Stimulated activated effector memory CD8-positive, alpha-beta T cell treated with anti-CD3 and anti-CD28 coated beads, Interleukin-12 subunit alpha, Interleukin-12 subunit beta, amount 100 ng/mL, for 72 hours (primary cell): Measurements from ENCODE around the gene ABCG1.
A peak's percentile ranks its signal among the peaks of the same experiment; 100 is the strongest.

ENCODE experiments used
- ATAC-seq: fragments of 150-1000 bp; cut with Tn5 transposase; 2 replicates; pipeline ENCODE4 v1.10.0; 2021
- DNase-seq, 2 donors: peaks; one replicate each; pipeline ENCODE4 v3.0.0; 2021 to 2022; ENCODE audit warnings: low spot score in 2 of 2
- H3K27ac Mint-ChIP-seq: one replicate; pipeline ENCODE4 v1.8.0; 2022; ENCODE audit warnings: mild to moderate bottlenecking, mixed read lengths
- H3K36me3 Mint-ChIP-seq: one replicate; pipeline ENCODE4 v1.8.0; 2022; ENCODE audit warnings: mild to moderate bottlenecking, mixed read lengths
- H3K4me1 Mint-ChIP-seq: one replicate; pipeline ENCODE4 v1.8.0; 2022; ENCODE audit warnings: mixed read lengths
- H3K4me3 Mint-ChIP-seq: one replicate; pipeline ENCODE4 v1.8.0; 2022; ENCODE audit warnings: mild to moderate bottlenecking, mixed read lengths
- H3K9me3 Mint-ChIP-seq: one replicate; pipeline ENCODE4 v1.8.0; 2022; ENCODE audit warnings: mixed read lengths

Gene ABCG1

GRCh38 chr21:42300045-42300583 is 81.2 kb downstream of the ABCG1 start:
- Mint-ChIP-seq H3K9me3 (no peaks in the 10 kb centered on the region), H3K36me3 (peaks cover 11% of the 10 kb centered on the region), H3K27ac (no peak overlapping the region), H3K4me3 (no peak overlapping the region), H3K4me1 (no peaks in the 10 kb centered on the region)
- ATAC-seq (no peak), DNase-seq (no peak)

- ATAC-seq, result no peak
- no peaks in the 10 kb centered on the region for H3K9me3 Mint-ChIP-seq
- no peak overlapping the region for H3K4me3 Mint-ChIP-seq
- no peak for DNase-seq
- H3K27ac Mint-ChIP-seq, result no peak overlapping the region
- no peaks in the 10 kb centered on the region for H3K4me1 Mint-ChIP-seq
- peaks cover 5% of the 10 kb centered on the region for H3K36me3 Mint-ChIP-seq
Observed at GRCh38 chr21:42300956-42301355, 82.0 kb downstream of the ABCG1 start.

- no peak overlapping the region for H3K27ac Mint-ChIP-seq
Observed at GRCh38 chr21:42301371-42302075, 82.6 kb downstream of the ABCG1 start.

GRCh38 chr21:42302076-42302650 is 83.2 kb downstream of the ABCG1 start:
- no peaks in the 10 kb centered on the region for H3K4me1 Mint-ChIP-seq
- ATAC-seq, result no peak
- no peaks in the 10 kb centered on the region for H3K9me3 Mint-ChIP-seq
- no peak overlapping the region for H3K4me3 Mint-ChIP-seq
- H3K27ac Mint-ChIP-seq, result no peak overlapping the region
- no peak for DNase-seq
- no peaks in the 10 kb centered on the region for H3K36me3 Mint-ChIP-seq

More at GRCh38 chr21:42301371-42302075, 82.6 kb downstream of the ABCG1 start:
- Mint-ChIP-seq H3K4me1 (no peaks in the 10 kb centered on the region), H3K9me3 (no peaks in the 10 kb centered on the region), H3K4me3 (no peak overlapping the region), H3K36me3 (peaks cover 5% of the 10 kb centered on the region)
- ATAC-seq (no peak), DNase-seq (no peak)

- no peaks in the 10 kb centered on the region for H3K9me3 Mint-ChIP-seq
- no peak overlapping the region for H3K4me3 Mint-ChIP-seq
- ATAC-seq, result no peak
- DNase-seq, result no peak
- H3K4me1 Mint-ChIP-seq, result no peaks in the 10 kb centered on the region
- H3K27ac Mint-ChIP-seq, result no peak overlapping the region
- H3K36me3 Mint-ChIP-seq, result no peaks in the 10 kb centered on the region
Observed at GRCh38 chr21:42302794-42303193, 83.9 kb downstream of the ABCG1 start.

GRCh38 chr21:42303443-42303842 is 84.5 kb downstream of the ABCG1 start:
- H3K27ac Mint-ChIP-seq, result no peak overlapping the region
- ATAC-seq, result no peak
- no peaks in the 10 kb centered on the region for H3K9me3 Mint-ChIP-seq

GRCh38 chr21:42304556-42305454 is 85.9 kb downstream of the ABCG1 start:
- H3K27ac Mint-ChIP-seq, result no peak overlapping the region
- no peak for DNase-seq
- no peaks in the 10 kb centered on the region for H3K4me1 Mint-ChIP-seq
- no peak overlapping the region for H3K4me3 Mint-ChIP-seq
- H3K9me3 Mint-ChIP-seq, result no peaks in the 10 kb centered on the region
- H3K36me3 Mint-ChIP-seq, result no peaks in the 10 kb centered on the region
- ATAC-seq, result no peak

More at GRCh38 chr21:42303443-42303842, 84.5 kb downstream of the ABCG1 start:
- Mint-ChIP-seq H3K4me3 (no peak overlapping the region), H3K36me3 (no peaks in the 10 kb centered on the region), H3K4me1 (no peaks in the 10 kb centered on the region)
- DNase-seq, result no peak

- no peak for DNase-seq
- Mint-ChIP-seq H3K36me3 (no peaks in the 10 kb centered on the region), H3K27ac (no peak overlapping the region), H3K9me3 (no peaks in the 10 kb centered on the region), H3K4me3 (no peak overlapping the region), H3K4me1 (no peaks in the 10 kb centered on the region)
- ATAC-seq, result no peak
Observed at GRCh38 chr21:42305707-42306147, 86.8 kb downstream of the ABCG1 start.

- H3K4me1 Mint-ChIP-seq, result no peaks in the 10 kb centered on the region
- H3K9me3 Mint-ChIP-seq, result no peaks in the 10 kb centered on the region
- no peak overlapping the region for H3K4me3 Mint-ChIP-seq
- no peaks in the 10 kb centered on the region for H3K36me3 Mint-ChIP-seq
- no peak overlapping the region for H3K27ac Mint-ChIP-seq
- no peak for ATAC-seq
- DNase-seq, result no peak
Observed at GRCh38 chr21:42306366-42307035, 87.6 kb downstream of the ABCG1 start.

- H3K36me3 Mint-ChIP-seq, result no peaks in the 10 kb centered on the region
- DNase-seq (no peak), ATAC-seq (no peak)
- H3K9me3 Mint-ChIP-seq, result no peaks in the 10 kb centered on the region
- no peak overlapping the region for H3K27ac Mint-ChIP-seq
- H3K4me3 Mint-ChIP-seq, result no peak overlapping the region
- no peaks in the 10 kb centered on the region for H3K4me1 Mint-ChIP-seq
Observed at GRCh38 chr21:42307106-42307505, 88.2 kb downstream of the ABCG1 start.

- Mint-ChIP-seq H3K9me3 (no peaks in the 10 kb centered on the region), H3K36me3 (no peaks in the 10 kb centered on the region), H3K4me1 (no peaks in the 10 kb centered on the region), H3K4me3 (no peak overlapping the region), H3K27ac (no peak overlapping the region)
- DNase-seq, result no peak
- no peak for ATAC-seq
Observed at GRCh38 chr21:42308161-42308913, 89.4 kb downstream of the ABCG1 start.

- ATAC-seq, result no peak
- no peak for DNase-seq
- no peaks in the 10 kb centered on the region for H3K9me3 Mint-ChIP-seq
- H3K4me1 Mint-ChIP-seq, result no peaks in the 10 kb centered on the region
- H3K4me3 Mint-ChIP-seq, result no peak overlapping the region
- H3K27ac Mint-ChIP-seq, result no peak overlapping the region
- H3K36me3 Mint-ChIP-seq, result no peaks in the 10 kb centered on the region
Observed at GRCh38 chr21:42308914-42309752, 90.2 kb downstream of the ABCG1 start.

GRCh38 chr21:42309753-42310213 is 90.8 kb downstream of the ABCG1 start:
- H3K9me3 Mint-ChIP-seq, result no peaks in the 10 kb centered on the region
- no peaks in the 10 kb centered on the region for H3K36me3 Mint-ChIP-seq
- peak; percentile 66 to 88 for DNase-seq
- no peak overlapping the region for H3K4me3 Mint-ChIP-seq
- H3K27ac Mint-ChIP-seq, result no peak overlapping the region
- ATAC-seq, result peak; percentile 74
- no peaks in the 10 kb centered on the region for H3K4me1 Mint-ChIP-seq
